HK-2 (cell line): ENCODE measurements around the gene MYL2.
"Not testable (repeated sequence)": the region's sequence is repeated elsewhere in the genome, so short reads cannot be mapped to it uniquely, and the experiment has no call there.

Source experiments
- DNase-seq: peaks from one replicate; pipeline ENCODE4 v3.0.0-alpha.2; 2018; ENCODE audit not compliant: unreplicated experiment

Gene MYL2, protein sequence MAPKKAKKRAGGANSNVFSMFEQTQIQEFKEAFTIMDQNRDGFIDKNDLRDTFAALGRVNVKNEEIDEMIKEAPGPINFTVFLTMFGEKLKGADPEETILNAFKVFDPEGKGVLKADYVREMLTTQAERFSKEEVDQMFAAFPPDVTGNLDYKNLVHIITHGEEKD

DNA sequence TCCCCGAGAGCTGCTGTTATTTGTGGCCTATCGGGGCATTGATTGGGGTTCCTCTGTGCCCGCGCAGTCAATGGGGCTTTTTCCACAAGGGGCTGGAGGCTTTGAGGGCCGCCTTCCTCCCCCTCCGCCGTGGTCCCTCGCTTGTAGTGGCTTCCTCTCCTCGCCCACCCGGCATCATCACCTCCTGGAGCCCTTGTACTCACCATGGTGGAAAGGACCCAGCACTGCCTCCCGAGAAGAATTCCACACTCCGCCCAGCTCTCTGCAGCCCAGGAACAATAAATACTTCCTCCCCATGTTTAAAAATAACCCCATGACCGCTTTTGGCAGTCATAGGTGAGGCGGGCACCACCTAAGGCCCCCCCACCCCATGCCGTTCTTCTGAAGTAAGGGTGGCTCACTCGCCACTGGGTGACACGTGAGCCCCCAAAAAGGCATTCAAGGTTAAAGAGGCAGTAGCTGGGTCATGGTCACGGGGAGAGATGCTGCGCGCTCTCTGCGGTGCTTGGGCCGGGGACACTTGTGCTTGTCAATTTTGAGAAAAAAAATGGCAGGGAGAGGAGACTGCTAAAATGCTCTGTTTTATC, at the start of gene MYL2:
Gene MYL2 (minus strand): TSS at position 256 of the 587 bp plus-strand sequence. CDS start 50 bp downstream, at position 206.
- no peak for DNase-seq

DNA sequence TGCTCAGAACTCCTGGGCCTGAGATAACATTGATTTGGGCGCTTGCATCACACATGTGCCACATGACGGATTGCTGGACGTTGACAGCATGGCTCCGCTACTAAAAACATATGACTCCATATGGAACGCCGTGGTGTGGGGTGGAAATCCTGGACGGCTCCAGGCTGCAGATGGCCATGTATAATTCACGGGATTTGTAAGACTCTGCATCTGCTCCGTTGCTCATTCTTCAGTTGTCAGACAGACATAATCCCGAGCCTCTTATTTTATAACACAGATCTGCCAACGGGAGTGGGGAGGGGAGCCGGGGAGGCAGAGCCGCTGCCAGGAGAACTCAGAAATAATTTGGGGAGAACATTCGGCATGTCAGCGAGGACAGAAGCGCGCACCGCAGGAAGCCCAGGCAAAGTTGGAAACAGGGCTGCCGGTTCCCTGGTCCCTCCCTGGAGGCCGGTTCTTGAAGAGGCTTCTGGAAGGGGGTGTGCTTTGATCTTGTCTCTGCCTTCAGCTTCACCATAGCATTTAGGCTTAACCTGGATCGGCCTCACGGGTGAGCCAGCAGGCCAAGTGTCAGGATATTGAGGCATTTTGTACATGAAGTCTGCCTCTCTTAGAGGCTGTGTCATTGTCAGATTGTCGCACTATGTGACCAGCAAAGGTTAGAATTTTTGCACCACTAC, 45.8 kb upstream of the MYL2 start:
- DNase-seq, result no peak

DNA sequence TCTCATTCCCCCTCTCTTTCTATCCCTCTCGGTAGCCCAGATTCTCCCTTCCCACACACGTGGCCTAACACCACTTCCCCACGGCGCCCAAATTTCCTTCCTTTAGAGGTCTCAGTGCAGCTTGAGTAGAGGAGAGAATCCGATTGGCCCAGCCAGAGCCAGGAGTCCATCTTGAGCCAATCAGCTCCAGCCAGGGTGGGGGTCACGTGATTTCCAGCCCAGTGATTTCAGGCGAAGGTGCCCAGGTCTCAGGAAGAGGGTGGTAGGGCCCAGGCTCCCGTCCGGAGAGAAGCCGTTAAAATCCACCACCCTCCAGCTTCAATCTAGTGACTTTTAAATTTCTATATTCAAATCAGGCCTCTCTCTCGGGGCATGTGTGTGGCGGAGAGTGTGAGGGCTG, 45.2 kb upstream of the MYL2 start:
- DNase-seq, result no peak

DNA sequence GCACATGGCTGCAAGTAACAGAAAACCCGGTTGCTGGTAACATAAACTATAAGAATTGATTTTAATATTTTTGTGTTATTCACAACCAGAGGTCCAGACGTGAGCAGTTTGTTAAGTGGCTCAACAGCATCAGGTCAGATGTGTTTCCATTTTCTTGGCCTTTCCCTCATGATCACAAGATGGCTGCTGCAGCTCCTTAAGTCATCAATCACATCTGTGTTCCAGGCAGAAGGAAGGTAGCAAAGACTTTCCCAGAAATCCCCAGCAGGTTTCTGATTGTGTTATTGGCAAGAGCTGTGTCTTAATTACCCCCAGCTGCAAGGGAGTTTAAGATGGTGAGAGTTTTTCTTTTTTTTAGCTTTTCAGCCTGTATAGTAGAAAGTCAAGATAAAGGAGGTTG, 40.4 kb upstream of the MYL2 start:
- DNase-seq, result no peak

DNA sequence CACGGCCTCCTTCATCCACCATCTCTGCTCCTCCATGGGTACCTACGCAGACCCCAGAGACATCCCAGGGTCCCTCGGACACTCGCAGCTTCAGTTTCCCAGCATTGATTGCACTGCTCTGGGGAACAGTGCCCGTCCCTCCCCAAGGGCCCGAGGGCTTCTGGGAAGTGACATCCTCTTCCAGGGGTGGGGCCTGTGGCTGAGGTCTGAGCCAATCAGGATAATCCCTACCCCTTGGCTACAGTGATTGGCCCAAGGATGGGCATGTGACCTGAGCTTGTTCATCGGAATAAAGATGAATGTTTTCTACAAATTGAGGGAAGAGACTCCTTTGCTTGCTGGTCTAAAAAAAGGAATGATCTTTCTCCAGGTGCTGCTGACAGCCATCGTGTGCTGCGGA, 37.3 kb upstream of the MYL2 start:
- no peak for DNase-seq

DNA sequence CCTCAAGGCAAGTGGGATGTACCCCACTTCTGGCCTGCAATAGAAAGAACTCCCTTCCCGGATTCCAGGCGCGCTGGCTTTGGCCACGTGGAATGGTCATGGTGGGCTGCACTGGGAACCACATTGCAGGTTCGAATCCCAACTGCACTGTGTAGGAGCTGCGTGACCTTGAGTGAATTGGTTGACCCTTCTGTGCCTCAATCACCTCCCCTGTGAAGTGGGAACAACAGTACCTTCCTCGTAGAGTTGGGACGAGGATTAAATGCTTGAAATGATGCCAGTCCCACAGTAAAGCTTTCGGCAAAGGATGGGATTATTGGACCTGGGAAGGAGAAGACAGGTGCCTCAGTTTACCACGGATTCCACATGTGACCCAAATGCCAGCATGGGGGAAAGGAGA, 36.8 kb upstream of the MYL2 start:
- no peak for DNase-seq

DNA sequence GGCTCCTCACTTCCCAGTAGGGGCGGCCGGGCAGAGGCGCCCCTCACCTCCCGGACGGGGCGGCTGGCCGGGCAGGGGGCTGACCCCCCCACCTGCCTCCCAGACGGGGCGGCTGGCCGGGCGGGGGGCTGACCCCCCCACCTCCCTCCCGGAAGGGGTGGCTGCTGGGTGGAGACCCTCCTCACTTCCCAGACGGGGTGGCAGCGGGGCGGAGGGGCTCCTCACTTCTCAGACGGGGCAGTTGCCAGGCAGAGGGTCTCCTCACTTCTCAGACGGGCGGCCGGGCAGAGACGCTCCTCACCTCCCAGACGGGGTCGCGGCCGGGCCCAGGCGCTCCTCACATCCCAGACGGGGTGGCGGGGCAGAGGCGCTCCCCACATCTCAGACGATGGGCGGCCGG, 30.5 kb upstream of the MYL2 start:
- DNase-seq, result not testable (repeated sequence)

DNA sequence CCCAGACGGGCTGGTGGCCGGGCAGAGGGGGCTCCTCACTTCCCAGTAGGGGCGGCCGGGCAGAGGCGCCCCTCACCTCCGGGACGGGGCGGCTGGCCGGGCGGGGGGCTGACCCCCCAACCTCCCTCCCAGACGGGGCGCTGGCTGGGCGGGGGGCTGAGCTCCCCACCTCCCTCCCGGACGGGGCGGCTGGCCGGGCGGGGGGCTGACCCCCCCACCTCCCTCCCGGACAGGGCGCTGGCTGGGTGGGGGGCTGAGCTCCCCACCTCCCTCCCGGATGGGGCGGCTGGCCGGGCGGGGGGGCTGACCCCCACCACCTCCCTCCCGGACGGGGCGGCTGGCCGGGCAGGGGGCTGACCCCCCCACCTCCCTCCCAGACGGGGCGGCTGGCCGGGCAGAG, 30.1 kb upstream of the MYL2 start:
- not testable (repeated sequence) for DNase-seq

DNA sequence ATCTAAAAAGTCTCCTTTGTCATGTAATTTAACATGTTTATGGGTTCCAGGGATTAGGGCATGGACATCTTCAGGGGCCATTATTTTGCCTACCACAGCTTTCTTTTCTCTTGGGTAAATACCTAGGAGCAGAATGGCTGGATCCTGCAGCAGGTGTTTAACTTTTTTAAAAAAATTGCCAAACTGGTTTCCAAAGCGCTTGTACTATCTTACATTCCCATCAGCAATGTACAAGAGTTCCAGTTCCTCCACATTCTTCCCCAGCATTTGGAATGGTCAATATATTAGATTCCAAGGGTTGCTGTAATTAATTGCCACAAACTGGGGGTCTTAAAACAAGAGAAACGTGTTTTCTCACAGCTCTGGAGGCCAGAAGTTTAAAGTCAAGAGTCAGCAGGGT, 27.7 kb upstream of the MYL2 start:
- no peak for DNase-seq

DNA sequence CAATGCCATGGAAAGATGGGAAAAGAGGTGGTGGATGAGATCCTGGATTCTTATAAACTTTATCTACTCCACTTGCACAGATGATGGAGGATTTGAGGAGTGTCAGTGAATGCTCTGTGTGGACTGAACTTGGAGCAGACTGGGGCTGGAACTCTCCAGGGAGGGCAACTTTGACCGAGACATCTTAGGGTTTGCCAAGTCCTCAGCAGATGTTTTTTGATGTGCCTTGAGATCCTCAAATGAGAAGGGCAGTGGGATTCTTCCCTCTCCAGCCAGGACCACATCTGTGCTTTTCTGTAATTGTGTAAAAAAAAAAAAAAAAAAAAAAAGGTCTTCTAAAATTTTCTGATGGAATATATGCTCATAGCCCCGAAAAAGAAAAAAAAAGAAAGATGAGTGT, 23.0 kb upstream of the MYL2 start:
- DNase-seq, result no peak

DNA sequence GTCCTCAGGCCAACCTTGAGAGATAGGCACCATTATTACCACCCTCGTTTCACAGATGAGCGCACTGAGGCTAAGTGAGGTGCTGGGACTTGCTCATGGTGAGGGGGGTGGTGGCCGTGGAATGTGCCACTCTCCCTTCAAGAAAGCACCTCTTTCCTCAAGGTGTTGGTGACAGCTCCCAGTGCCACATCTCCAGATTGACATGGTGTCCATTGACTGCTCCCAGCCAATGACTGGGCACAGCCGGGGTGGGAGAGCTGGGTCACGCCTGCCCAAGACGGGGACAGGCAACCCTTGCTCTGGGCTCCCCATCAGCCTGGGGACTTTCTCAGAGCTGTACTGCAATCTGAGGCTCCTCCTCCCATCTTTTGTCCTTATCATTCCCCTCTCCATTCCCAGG, 21.0 kb upstream of the MYL2 start:
- no peak for DNase-seq

DNA sequence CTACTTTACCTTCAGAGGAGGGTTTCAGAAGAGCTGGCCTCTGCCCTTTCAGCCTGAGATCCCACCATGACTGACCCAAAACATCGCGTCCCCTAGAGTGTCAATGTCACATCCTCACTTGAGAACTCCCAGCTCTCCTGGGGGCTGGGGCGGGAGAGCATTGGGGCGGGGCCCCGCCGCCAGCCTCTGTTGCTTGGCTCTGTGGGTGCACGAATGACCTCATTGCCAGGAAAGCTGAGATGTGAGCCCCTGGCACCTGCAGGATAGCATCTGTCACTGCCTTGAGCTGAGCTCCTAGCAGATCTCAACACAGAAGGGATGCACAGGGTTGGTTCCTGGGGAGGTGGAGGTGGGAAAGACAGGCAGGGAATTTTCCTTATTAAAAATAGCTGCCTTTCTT, 20.6 kb upstream of the MYL2 start:
- DNase-seq, result no peak

DNA sequence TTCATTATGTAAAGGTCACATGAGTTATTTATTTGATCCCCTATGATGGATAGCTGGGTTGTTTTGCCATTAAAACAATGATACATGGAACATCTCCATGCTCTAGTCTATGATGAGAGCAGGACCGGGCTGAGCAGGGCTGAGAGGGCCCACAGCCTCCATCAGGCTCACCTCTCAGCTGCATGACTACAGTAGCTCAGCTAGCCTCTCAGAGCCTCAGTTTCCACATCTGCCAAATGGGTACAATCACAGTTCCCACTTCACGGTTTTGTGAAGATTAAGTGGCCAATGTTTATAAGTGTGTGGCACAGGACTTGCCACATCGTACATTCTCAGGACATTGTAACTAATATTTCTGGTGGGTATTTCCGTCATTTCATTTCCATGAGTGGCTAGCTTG, 19.9 kb upstream of the MYL2 start:
- no peak for DNase-seq

DNA sequence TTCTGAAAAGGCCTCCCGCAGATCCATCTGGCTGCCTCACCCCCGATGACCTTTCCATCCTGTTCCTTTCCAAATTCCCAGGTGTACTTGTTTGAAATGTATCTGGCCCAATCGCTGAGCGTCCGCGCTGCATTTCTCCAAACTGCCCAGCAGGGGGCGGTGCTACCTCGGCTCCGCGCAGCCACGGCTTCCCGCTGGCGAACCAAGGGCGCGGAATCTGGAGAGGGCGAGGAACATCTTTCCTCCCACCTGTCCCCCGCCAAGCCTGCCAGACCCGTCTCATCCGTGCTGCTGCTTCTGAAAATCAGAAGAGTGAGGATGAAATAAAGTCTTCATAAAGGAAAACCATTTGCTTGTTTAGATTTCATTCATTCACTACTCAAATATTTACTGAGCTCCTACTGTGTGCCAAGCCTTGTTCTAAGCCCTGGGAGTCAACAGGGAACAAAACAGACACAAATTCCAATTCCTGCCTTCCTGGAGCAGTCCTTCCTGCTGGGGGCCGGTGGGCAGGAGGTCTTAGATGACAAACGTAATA, 16.8 kb upstream of the MYL2 start:
- DNase-seq, result peak; percentile 56

DNA sequence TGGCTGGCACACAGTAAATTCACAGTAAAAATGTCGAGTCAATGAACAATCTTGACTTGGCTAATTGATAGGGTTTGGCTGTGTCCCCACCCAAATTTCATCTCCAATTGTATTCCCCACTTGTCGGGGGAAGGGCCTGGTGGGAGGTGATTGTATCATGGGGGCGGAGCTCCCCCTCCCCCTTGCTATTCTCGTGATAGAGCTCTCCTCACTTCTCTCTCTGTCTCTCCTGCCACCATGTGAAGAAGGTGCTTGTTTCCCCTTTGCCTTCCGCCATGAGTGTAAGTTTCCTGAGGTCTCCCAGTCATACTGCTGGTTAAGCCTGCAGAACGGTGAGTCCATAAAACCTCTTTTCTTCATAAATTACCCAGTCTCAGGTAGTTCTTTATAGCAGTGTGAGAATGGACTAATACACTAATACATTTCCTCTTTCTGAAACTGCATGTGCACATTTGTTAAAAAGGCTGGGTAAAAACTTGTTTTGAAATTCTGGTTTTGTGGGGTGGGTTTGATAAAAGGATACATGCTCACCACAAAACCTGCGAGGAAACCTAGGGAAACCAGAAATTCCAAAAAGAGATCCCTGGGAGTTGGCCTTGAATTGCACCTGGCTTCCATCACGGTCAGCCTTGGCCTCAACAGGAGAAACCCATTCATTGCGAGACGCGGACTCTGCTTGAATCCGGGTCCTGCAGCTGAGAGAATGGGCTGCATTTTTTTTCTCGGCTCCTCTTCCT, 16.2 kb upstream of the MYL2 start:
- DNase-seq, result no peak

DNA sequence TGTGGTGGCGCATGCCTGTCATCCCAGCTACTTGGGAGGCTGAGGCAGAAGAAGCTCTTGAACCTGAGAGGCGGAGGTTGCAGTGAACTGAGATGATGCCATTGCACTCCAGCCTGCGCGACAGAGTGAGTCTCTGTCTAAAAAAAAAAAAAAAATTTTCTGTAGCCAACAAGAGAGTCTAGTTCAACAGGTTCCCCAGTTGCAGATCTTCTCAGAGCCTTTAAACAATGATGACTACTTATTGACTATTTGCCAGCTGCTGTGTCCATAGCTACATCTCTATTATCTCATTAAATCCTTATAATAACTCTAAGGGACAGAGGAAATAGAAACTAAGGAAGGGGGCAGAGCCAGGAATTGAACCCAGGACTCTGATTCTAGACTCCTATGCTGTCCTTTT, 15.2 kb upstream of the MYL2 start:
- no peak for DNase-seq

DNA sequence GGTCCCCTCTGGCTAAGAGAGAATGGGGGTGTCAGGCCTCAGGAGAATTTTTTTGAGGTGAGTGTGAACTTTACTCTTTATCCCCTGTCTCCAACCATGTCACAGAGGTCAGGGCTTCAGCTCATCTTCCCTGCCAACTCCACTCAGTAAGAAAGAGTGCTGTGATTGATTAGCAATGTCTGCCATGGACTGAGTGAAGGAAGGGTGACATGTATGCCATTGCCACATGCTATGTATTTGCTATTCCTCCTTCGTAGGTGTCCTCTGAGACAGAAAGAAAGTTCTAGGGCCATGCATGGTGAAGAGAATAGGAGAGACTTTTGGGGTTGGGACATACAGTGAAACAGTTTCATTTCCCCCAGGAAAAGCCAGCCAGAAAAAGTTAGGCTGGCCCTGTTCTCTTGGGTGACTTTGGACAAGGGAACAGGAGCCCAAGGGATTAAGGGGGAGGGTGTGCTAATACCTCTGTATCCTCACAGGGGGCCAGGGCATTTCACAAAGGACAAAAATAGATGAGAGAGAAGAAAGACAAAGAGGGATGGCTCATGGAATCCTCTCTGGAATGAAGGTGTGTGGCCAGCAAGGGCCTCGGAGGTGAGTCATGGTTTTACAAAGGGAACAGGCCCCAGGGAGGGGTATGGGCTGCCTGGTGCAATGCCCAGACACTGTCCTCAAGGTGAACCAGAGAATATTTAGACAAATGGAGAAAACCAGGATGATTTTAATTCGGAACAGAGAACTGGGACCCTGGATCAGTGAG, 13.9 kb upstream of the MYL2 start:
- DNase-seq, result no peak

DNA sequence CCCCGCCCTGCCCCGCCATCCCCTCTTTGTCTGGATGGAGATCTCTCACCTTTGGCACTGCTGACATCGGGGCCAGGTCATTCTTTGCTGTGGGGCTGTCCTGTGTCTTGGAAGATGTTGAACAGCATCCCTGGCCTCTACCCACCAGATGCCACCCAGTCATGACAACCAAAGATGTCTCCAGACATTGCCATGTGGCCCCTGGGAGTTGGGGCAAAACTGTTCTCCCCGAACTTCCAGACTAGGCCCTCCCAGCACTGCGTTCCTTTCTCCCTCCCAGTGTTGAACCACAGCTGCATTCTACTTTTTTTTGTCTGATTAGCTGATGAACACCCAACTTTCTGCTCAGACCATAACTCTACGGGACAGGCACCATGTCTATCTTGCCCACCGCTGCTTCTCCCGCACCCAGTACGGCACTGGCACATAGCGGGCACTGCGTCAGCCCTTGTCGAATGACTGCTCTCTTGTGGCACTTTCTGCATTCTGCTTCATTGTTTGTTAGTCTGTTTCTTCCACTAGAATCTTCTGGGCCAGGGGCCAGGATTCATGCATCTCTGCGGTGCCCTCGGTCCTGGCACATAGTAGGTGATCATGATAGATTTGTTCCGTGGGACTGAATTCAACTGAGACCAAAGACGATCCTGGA, 13.1 kb upstream of the MYL2 start:
- DNase-seq, result no peak

DNA sequence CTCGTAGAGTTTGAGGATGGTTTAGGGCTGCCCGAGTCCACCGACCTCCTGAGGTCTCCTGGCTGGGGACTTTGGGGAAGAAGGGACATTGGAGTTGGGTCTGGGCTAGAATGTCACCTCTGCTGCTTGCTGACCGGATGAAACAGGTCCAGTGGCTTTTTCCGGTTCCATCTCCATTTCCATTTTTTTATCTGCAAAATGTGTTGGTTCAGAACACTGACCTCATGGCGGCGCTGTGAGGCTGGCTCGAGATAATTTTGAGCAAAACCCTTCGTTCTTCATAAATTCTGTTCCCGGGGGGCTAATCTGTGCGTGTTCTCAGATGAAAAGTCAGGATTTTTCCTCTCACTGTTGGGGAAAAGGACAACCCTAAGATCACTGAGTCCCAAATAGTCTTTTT, 11.7 kb upstream of the MYL2 start:
- no peak for DNase-seq

DNA sequence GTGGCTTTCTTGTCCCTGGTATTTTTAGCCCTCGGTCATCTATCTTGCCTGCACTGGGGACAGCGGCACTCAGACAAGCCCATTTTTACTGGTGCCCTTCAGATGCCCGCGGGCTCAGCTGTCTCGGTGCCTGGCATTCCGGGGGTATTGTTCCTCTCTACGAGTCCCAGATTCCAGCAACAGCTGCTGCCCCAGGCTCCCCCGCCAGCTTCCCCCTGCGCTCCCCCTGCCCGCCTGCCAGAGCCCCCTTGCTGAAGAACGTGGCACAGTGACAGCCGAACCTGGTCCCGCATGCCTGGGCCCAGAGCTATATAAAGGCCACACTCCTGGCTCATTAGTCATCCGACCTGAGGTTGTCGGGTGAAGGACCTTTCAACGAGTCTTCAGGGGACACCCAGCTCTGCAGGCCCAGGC, 10.9 kb upstream of the MYL2 start:
- no peak for DNase-seq
